ENCODE results near the gene METTL25.

DNA sequence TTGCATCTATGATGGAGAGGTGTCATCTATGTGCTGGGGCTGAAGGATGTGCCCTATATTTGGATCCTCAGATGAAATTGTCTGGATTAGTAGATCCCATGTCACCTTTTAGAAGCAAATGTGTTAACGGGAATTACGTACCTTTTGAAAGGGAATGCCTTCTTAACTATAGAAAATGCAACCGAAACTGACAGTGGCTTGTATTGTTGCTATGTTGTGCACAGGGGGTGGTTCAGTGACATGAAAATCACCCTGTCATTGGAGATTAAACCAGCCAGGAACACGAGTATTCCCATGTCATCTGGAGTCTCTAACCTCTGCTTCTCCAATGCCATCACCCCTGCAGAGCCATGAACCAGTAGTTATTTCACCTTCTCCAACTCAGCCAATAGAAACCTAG lies 110.2 kb downstream of the METTL25 start:
- TF ChIP-seq, protein P1, sequence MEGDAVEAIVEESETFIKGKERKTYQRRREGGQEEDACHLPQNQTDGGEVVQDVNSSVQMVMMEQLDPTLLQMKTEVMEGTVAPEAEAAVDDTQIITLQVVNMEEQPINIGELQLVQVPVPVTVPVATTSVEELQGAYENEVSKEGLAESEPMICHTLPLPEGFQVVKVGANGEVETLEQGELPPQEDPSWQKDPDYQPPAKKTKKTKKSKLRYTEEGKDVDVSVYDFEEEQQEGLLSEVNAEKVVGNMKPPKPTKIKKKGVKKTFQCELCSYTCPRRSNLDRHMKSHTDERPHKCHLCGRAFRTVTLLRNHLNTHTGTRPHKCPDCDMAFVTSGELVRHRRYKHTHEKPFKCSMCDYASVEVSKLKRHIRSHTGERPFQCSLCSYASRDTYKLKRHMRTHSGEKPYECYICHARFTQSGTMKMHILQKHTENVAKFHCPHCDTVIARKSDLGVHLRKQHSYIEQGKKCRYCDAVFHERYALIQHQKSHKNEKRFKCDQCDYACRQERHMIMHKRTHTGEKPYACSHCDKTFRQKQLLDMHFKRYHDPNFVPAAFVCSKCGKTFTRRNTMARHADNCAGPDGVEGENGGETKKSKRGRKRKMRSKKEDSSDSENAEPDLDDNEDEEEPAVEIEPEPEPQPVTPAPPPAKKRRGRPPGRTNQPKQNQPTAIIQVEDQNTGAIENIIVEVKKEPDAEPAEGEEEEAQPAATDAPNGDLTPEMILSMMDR (IDR thresholded peaks at IDR 0.05): no peak
- TF ChIP-seq POLR2A (IDR thresholded peaks at IDR 0.05): no peak
- no peak for TF ChIP-seq EP300 (IDR thresholded peaks at IDR 0.05)

All from tibial nerve (tissue), 4 donors.